Caco-2 (cell line): ENCODE measurements around the gene UPK3BL2. TPM values are rescaled to one million over a fixed set of nuclear protein-coding genes. Genes with fewer than 3 reads are reported as not detected.
"Not testable (repeated sequence)": the region's sequence is repeated elsewhere in the genome, so short reads cannot be mapped to it uniquely, and the experiment has no call there.

Experiments
- BruUV-seq: library from RNA; stranded (reverse); fragments of 400-500 nt; replicated peaks from 2 replicates; lab custom pipeline; 2021; lab: Mats Ljungman, UMichigan
- CTCF ChIA-PET: fragments of 300-600 bp; sonication (Branson Sonifier 250); formaldehyde crosslinking; loops from one replicate; lab custom pipeline; 2022; ENCODE audit warnings: antibody characterized with exemption; lab: Charles Lee
- POLR2A ChIA-PET: fragments of 300-600 bp; sonication (Branson Sonifier 250); formaldehyde crosslinking; loops from one replicate; lab custom pipeline; 2022; ENCODE audit warnings: antibody characterized with exemption; lab: Charles Lee
- DNase-seq, 2 experiments: peaks; one replicate each; pipeline versions ENCODE4 v3.0.0 to v3.0.0-alpha.2; 2020 to 2022
- H3K27me3 ChIP-seq: replicated peaks from 2 replicates; pipeline ENCODE4 v1.6.0; 2011; ENCODE audit warnings: low read length; ENCODE audit not compliant: control insufficient read depth, insufficient read depth
- H3K36me3 ChIP-seq: 2 replicates; pipeline ENCODE4 v1.5.1; 2011; ENCODE audit warnings: low read length; ENCODE audit not compliant: control insufficient read depth, insufficient read depth
- H3K4me1 ChIP-seq: fragments of 250-450 bp; sonication (Bioruptor Pico); 2 replicates; pipeline ENCODE4 v1.5.1; 2020; ENCODE audit warnings: mild to moderate bottlenecking
- H3K4me3 ChIP-seq: 2 replicates; pipeline ENCODE4 v1.5.1; 2011; ENCODE audit warnings: low read depth, mild to moderate bottlenecking, control low read depth, low read length
- H3K9me3 ChIP-seq: fragments of 250-450 bp; sonication (Bioruptor Pico); 2 replicates; pipeline ENCODE4 v1.5.1; 2020; ENCODE audit warnings: mild to moderate bottlenecking, moderate library complexity
- H3K27ac Mint-ChIP-seq: one replicate; pipeline ENCODE4 v1.8.0; 2022; ENCODE audit warnings: mixed read lengths; ENCODE audit not compliant: unreplicated experiment
- H3K27me3 Mint-ChIP-seq: one replicate; pipeline ENCODE4 v1.8.0; 2022; ENCODE audit warnings: mixed read lengths; ENCODE audit not compliant: insufficient read depth, unreplicated experiment
- H3K36me3 Mint-ChIP-seq: one replicate; pipeline ENCODE4 v1.8.0; 2022; ENCODE audit warnings: mild to moderate bottlenecking, mixed read lengths; ENCODE audit not compliant: insufficient read depth, unreplicated experiment
- H3K4me1 Mint-ChIP-seq: one replicate; pipeline ENCODE4 v1.8.0; 2022; ENCODE audit warnings: low read depth, mixed read lengths; ENCODE audit not compliant: unreplicated experiment
- H3K4me3 Mint-ChIP-seq: one replicate; pipeline ENCODE4 v1.8.0; 2022; ENCODE audit warnings: mild to moderate bottlenecking, moderate library complexity, mixed read lengths; ENCODE audit not compliant: unreplicated experiment
- H3K9me3 Mint-ChIP-seq: one replicate; pipeline ENCODE4 v1.8.0; 2022; ENCODE audit warnings: mixed read lengths; ENCODE audit not compliant: unreplicated experiment
- intact Hi-C: fragments of 100-400 bp; cut with micrococcal nuclease; formaldehyde crosslinking; loops from one replicate; pipeline ENCODE4 v1.10.0; 2022; ENCODE audit not compliant: unreplicated experiment
- total RNA-seq: library from RNA; stranded (reverse); gene quantifications from 2 replicates; pipeline ENCODE4 v1.2.3, GENCODE V29; 2022

Gene UPK3BL2
- total RNA-seq, 1 experiment from 2014 or later: 11.2 TPM

DNA sequence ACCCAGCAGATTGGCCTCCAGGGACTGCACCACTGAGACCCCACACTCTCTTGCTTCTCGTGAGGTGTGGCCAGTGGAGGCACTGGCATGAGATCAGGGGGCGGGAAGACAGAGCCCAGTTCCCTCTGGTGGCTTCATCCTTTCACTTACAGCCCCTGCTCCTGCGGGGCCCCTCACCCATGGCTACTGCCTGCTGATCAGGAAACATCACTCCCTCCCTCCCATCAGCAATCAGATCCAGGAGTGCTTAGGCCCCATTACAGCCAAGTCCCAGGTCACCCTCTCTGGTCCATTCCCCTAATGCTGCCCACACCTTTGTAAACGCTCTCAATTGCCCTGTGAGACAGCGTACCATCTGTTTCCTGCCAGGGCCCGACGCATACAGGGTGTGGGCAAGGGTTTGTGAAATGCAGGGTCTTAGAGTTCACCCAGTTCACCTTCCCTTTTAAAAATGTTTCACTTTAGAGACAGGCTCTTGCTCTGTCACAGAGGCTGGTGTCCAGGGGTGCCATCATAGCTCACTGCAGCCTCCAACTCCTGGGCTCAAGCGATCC is 8.4 kb downstream of the UPK3BL2 start:
- CTCF ChIA-PET, H3K36me3 ChIP-seq, H3K9me3 ChIP-seq, DNase-seq, H3K4me3 ChIP-seq, H3K27me3 Mint-ChIP-seq, H3K4me1 ChIP-seq, H3K9me3 Mint-ChIP-seq, H3K4me3 Mint-ChIP-seq, H3K36me3 Mint-ChIP-seq, BruUV-seq, H3K27ac Mint-ChIP-seq, POLR2A ChIA-PET, H3K4me1 Mint-ChIP-seq, intact Hi-C loops, H3K27me3 ChIP-seq: not testable (repeated sequence)

DNA sequence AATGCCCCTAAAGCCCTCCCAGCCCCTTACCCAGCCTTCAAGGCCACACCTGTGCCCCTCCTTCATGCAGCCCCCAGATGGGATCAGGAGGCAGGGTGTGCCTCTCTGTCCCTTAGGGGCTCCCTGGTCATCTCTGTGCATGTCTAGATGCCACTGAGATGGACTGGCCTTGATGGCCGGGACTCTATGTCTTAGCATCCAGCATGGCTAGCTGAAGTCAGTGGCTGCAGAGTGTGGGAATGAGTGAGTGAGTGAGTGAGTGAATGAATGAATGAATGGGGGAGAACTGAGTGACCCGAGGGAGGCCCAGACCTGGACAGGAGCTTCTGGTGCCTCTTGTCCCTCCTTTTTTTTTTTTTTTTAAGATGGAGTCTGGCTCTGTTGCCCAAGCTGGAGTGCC is 11.4 kb downstream of the UPK3BL2 start:
- DNase-seq, H3K9me3 Mint-ChIP-seq, BruUV-seq, H3K4me1 ChIP-seq, H3K4me1 Mint-ChIP-seq, H3K27me3 ChIP-seq, CTCF ChIA-PET, H3K9me3 ChIP-seq, H3K4me3 ChIP-seq, H3K4me3 Mint-ChIP-seq, H3K36me3 ChIP-seq, intact Hi-C loops, POLR2A ChIA-PET, H3K27me3 Mint-ChIP-seq, H3K27ac Mint-ChIP-seq, H3K36me3 Mint-ChIP-seq: not testable (repeated sequence)

DNA sequence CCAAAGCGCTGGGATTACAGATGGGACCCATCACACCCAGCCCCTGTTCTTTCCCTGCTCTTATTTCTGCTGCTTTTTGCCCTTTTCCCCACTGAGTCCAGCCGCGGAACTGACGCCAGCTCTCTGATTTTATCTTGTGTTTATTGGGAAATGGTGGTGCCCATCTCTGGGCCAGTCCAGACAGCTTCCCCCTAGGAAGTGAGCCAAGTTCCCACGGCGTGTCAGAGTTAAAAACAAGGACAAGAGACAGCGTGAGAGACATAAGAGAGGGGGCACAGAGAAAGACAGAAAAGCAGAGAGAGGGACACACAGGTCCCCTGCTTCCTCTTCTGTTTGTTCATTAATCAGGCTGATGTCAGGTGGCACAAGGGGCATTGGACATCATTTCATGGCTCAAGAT is 11.9 kb downstream of the UPK3BL2 start:
- H3K4me3 Mint-ChIP-seq, H3K36me3 ChIP-seq, H3K4me3 ChIP-seq, H3K4me1 Mint-ChIP-seq, POLR2A ChIA-PET, intact Hi-C loops, H3K36me3 Mint-ChIP-seq, H3K27me3 ChIP-seq, H3K9me3 ChIP-seq, H3K9me3 Mint-ChIP-seq, DNase-seq, H3K4me1 ChIP-seq, H3K27ac Mint-ChIP-seq, CTCF ChIA-PET, H3K27me3 Mint-ChIP-seq, BruUV-seq: not testable (repeated sequence)

DNA sequence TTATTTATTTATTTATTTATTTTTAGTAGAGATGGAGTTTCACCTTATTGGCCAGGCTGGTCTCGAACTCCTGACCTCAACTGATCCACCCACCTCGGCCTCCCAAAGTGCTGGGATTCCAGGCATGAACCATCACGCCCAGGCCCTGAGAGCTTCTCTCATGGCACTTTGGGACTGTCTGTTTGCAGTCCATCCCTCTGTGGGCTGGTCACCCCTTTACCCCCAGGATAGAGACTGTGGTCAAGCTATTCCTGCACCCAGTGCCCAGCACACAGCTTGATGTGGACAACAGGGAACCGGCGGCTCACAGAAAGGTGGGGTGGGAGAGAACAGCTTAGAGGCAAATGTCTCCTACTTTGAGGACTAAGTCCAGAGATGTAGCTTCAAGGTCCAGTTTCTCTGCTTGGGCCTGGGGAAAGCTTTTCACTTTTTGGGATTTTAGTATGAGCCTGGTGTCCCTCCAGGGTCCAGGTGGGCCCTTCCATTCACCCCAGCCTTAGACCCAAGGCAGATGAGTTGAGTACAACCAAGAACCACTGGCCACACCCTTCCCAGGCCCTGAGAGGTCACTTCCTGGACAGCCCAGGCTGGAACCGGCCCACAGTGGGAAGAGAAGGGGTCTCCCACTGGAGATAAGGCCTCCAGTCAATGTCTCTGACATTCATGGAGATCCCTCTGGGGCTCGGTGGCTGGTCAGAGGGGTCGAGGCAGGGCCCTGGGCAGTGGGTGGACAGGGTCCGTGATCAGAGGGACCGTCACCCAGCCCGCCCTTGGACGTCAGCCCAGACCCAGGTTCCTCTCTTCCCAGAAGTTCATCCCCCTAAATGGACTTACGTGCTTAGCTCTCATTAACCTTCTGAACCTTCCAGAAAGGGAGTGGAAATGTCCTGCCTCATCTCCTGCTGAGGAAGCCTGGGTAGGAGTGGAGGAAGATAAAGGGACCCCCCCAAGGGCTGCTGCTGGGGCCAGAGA is 15.4 kb downstream of the UPK3BL2 start:
- H3K27me3 Mint-ChIP-seq, BruUV-seq, POLR2A ChIA-PET, H3K4me1 ChIP-seq, H3K27me3 ChIP-seq, H3K9me3 ChIP-seq, DNase-seq, H3K27ac Mint-ChIP-seq, H3K36me3 ChIP-seq, H3K4me3 Mint-ChIP-seq, H3K9me3 Mint-ChIP-seq, intact Hi-C loops, H3K4me3 ChIP-seq, H3K36me3 Mint-ChIP-seq, CTCF ChIA-PET, H3K4me1 Mint-ChIP-seq: not testable (repeated sequence)

DNA sequence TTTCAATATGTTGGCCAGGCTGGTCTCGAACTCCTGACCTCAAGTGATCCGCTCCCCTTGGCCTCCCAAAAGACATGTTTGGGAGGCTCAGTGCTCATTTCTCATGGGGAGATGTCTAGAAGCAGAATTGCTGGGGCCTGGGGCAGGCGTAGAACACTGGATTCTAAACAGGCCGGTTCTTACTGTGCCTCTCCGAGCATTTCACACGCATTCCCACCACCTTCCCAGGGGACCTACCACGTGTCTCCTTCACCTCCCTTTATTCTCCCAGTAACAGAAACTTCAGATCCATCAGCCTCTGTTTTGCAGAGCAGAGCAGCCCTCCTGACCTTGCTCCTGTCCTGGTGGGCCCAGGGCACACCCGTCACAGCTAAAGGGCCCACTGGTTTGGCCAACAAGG is 16.3 kb downstream of the UPK3BL2 start:
- POLR2A ChIA-PET, H3K9me3 Mint-ChIP-seq, H3K4me1 ChIP-seq, CTCF ChIA-PET, H3K36me3 ChIP-seq, intact Hi-C loops, H3K27me3 ChIP-seq, H3K4me3 ChIP-seq, H3K36me3 Mint-ChIP-seq, H3K27me3 Mint-ChIP-seq, H3K27ac Mint-ChIP-seq, H3K4me1 Mint-ChIP-seq, H3K4me3 Mint-ChIP-seq, H3K9me3 ChIP-seq, DNase-seq, BruUV-seq: not testable (repeated sequence)

DNA sequence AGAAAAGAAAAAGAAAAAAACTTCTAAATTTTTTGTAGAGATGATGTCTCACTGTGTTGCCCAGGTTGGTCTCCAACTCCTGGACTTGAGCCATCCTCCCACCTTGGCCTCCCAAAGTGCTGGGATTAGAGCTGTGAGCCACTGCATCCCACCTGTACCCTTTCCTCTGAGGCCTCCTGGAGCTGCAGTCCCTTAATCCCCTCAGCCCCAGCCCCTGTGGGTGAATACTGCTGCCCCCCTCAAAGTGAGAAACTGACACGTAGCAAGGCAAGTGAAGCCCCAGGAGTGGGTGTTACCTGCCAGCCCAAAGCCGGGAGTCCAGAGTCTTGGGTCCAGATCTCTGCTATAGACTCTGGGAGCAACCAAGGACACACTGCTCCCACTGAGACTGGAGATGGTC is 18.7 kb downstream of the UPK3BL2 start:
- H3K4me3 Mint-ChIP-seq, H3K4me1 ChIP-seq, intact Hi-C loops, H3K4me3 ChIP-seq, H3K36me3 ChIP-seq, H3K27ac Mint-ChIP-seq, H3K36me3 Mint-ChIP-seq, H3K4me1 Mint-ChIP-seq, H3K27me3 Mint-ChIP-seq, DNase-seq, POLR2A ChIA-PET, H3K27me3 ChIP-seq, H3K9me3 Mint-ChIP-seq, H3K9me3 ChIP-seq, CTCF ChIA-PET, BruUV-seq: not testable (repeated sequence)

DNA sequence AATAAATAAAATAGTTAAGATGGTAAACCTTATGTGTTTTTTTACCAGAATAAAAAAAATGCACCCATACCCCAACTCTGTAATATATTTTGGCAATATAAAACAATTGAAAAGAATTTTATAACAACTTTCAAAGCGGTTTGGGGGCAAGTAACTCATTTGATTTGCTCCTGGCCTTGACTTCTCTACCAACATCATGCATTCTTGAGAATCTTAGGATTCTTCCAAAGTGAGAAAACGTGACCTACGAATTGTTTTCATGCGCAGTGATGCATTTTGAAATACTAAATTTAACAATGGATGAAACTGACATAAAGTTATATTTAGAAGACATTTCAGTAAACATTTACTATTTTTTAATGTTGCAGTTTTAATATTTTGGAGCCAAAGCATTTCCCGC is 22.7 kb downstream of the UPK3BL2 start:
- H3K4me3 ChIP-seq, H3K27ac Mint-ChIP-seq, H3K4me3 Mint-ChIP-seq, H3K36me3 Mint-ChIP-seq, H3K27me3 ChIP-seq, DNase-seq, H3K4me1 Mint-ChIP-seq, H3K27me3 Mint-ChIP-seq, H3K9me3 Mint-ChIP-seq, H3K9me3 ChIP-seq, POLR2A ChIA-PET, intact Hi-C loops, H3K4me1 ChIP-seq, BruUV-seq, H3K36me3 ChIP-seq, CTCF ChIA-PET: not testable (repeated sequence)
